OCI-LY1 (cell line): Measurements from ENCODE around the gene MXRA8.

Experiments used
- CTCF ChIP-seq: fragments of 200-600 bp; sonication (generic), shearing (Covaris generic); IDR thresholded peaks from 2 replicates; pipeline ENCODE4 v1.5.1; 2017; ENCODE audit warnings: mild to moderate bottlenecking, antibody characterized with exemption, low read length, moderate library complexity, mixed read lengths
- EZH2 ChIP-seq: fragments of 200-600 bp; sonication (generic), shearing (Covaris generic); IDR thresholded peaks from 2 replicates; pipeline ENCODE4 v1.8.0; 2017; ENCODE audit warnings: borderline replicate concordance, mixed run types, mild to moderate bottlenecking, antibody characterized with exemption, low read length, moderate library complexity, mixed read lengths

- TF ChIP-seq CTCF: no peak
- no peak for TF ChIP-seq EZH2
Measured at GRCh38 chr1:1312450-1313314, 45.7 kb downstream of the MXRA8 start.
